Stimulated activated CD8-positive, alpha-beta memory T cell treated with anti-CD3 and anti-CD28 coated beads, Interleukin-15, amount 100 ng/mL, for 1 hour (primary cell): ENCODE data around the gene SLC16A8.
A peak's percentile ranks its signal among the peaks of the same experiment; 100 is the strongest.
"Not testable (repeated sequence)": the region's sequence is repeated elsewhere in the genome, so short reads cannot be mapped to it uniquely, and the experiment has no call there.

Experiments
- DNase-seq: peaks from one replicate; pipeline ENCODE4 v3.0.0-alpha.2; 2020; ENCODE audit warnings: low read depth

Gene SLC16A8, protein sequence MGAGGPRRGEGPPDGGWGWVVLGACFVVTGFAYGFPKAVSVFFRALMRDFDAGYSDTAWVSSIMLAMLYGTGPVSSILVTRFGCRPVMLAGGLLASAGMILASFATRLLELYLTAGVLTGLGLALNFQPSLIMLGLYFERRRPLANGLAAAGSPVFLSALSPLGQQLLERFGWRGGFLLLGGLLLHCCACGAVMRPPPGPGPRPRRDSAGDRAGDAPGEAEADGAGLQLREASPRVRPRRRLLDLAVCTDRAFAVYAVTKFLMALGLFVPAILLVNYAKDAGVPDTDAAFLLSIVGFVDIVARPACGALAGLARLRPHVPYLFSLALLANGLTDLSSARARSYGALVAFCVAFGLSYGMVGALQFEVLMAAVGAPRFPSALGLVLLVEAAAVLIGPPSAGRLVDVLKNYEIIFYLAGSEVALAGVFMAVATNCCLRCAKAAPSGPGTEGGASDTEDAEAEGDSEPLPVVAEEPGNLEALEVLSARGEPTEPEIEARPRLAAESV

DNA sequence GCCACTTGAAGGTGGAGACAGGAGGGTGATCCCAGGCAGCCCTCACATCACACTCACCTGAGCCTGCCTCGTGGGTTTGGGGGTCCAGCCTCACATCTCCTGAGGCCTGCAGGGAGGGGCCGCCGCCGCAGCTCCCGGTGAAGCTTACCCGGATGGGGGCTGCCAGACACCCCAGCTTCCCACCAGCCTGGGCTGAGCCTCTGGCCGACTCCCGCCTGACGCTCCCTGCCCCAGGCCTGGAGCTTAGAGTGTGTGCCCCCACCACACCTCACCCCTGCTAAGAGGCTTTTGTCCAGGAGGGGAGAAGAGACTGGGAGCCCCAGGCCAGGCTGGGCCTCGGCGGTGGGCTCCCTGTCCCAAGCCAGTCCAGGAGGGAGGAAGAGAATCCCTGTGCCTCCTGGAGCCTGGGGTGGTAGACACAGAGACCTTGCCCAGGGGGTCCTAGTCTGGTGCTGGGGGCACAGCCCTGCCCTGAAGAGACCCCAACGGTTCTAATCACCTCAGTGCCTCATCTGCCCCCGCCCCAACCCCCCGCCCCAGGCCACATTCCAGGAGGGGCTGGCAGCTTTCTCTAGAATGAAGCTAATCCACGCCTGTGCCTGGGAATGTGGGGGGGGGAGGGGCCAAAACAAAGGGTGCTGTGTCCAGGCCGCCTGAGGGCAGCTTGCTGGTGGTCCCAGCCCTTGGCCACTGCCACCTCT, at the start of gene SLC16A8:
Gene SLC16A8 (minus strand): TSS at position 254 of the 701 bp plus-strand sequence. CDS start 1,311 bp downstream, outside the sequence.
- no peak for DNase-seq

DNA sequence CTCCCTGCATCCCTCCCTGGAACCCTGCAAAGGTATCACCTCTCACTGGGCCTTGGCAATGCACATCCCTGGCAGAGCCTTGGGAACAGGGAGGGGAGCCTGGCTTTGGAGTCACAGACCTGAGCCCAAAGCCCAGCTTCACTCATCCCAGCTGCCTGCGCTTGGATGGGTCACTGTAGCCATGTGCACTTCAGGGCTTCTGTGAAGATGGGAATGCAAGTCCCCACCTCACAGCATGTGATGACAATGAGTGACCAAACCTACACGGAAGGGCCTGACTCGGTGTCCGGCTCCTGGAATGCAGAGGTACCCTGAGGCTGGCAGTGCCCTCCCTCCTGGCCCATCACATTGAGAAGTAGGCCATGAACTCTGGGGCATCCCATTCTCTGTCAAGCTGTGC, 49.3 kb upstream of the SLC16A8 start:
- DNase-seq = no peak

DNA sequence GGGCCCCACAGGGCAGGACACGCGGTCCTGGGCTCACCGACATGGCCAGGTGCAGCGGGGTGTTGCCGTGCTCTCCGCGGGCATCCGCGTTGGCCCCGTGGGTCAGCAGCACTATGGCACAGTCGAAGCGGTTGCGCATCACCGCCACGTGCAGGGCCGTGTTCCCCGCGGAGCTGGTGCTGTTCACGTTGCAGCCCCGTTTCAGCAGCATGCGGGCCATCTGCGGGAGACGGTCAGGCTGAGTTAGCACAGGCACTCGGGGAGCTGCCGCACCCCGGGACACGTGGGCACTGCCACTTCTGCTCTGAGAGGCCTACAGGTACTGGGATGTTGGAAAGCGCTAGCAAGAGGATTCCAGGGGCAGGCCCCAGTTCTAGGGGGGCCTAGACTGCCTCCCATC, 48.8 kb upstream of the SLC16A8 start:
- DNase-seq = no peak

DNA sequence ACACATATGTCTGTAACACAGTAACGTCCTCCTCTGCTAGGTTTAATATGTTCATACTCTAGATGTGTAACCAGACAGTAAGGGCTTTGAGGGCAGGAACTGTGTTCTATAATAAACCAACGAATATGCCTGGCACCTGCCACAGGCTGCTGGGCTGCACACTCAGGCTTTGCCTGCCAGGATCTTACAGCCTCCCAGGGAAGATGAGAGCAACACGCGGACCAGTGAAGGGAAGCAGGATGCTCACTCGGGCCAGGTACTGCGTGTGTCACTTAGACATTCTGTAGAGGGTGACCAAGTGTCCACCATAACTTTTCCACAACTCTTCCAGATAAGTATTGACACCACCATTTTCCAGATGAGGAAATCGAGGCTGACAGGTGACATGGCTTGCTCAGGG, 48.2 kb upstream of the SLC16A8 start:
- DNase-seq = no peak

DNA sequence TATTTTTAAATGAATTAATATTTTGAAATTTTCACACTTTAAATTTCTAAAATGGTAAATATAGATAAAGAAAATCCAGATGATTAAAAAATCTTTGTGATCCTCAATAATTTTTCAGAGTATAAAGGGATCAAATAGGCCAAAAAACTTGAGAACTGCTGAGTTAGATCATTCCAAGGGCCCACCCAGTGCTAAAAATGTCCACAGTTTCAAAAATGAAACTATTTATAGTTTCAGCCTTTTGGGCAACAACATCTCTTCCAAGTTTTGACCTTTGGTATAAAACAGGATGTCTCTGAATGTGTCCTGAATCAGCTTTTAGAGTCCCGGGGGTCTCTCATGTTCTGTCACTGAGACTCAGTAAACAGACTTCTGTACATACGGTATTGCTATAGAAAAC, 47.4 kb upstream of the SLC16A8 start:
- DNase-seq = no peak

DNA sequence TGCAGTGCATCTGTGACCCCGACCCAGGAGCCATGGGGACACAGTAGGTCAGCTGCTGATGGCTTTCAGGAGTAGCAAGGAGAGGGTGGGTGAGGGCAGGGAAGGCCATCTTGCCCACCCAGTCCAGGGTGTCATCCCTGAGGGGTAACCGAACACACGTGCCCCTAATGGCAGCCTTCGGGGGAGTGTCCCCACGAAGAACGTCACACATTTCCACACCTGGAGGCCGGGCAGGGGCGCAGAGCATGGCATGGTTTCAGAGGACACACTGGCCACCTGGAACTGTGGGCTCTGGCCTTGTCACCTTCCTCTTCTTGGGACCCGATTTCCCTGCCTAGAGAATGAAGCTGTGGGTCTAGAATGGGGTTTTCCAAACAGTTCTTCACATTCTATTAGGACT, 45.9 kb upstream of the SLC16A8 start:
- DNase-seq = no peak

DNA sequence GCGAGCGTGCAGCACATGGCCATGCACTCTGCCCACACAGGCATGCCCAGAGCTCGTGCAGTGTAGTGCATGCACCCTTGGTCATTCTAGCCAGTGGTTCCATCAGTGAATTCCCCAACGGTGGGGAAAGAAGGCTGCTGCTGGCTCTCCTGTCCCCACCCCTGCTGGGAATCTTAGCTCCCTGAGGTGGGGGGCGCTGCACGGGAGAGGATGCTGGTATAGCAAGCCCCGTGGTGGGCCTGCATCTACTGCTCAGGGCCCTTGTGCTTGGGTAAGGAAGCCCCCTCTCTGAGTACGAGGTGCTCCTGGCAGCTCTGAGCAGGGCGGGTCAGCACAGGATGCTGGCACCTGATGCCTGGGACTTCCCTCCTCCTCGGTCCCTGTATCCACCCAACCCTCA, 45.0 kb upstream of the SLC16A8 start:
- no peak for DNase-seq

DNA sequence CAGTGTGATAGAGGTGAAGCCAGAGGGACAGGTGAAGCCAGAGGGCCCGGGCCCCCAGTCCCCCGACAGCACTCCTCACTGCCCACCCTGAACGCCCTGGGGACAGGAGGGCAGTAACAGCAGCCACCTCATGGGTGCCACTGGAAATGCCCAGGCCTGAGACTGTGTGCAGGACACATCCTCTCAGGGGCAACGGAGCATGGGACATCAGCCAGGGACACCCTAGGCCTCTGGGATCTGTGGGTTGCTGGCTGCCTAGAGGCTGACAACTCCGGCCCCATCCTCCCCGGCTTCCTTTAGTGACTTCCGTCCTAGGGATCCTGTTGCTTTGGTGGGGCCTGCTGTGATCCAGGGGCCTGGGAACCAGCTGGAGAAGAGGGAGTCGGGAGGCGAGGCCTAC, 43.9 kb upstream of the SLC16A8 start:
- DNase-seq = no peak

DNA sequence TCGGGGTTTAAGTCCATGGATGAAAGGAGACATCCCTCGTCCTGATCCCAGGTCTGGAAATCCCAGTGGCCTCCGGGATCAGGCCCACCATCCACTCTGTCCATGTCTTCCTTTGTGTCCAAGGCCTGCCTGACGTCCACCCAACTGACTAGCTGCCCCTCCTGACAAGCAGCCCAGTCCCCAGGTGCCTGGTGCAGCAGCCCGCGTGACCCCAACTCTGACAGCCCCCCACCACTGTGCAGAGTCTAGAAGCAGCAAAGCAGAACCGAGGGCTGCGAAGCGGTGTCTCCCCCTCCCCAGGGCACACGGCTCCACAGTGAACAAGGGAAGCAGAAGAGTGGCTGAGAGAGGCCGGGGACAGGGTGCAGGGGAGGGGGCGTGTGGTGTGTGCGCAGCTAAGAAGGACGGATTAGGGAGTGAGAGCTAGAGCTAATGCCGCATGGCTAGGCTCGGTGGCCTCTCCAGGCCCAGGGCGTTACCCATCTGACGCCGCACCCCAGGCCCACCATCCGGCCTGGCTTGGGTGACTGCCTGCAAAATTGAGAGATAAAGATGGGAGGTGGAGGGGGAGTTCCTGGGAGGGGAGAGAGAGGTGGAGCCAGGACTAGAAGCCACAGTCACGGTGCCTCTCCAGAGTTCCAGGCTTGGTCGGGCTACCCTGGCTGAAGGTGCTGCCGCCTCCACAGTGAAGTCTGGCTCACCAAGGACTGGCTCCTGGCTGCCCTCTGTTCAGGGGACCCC, 43.1 kb upstream of the SLC16A8 start:
- DNase-seq = no peak

DNA sequence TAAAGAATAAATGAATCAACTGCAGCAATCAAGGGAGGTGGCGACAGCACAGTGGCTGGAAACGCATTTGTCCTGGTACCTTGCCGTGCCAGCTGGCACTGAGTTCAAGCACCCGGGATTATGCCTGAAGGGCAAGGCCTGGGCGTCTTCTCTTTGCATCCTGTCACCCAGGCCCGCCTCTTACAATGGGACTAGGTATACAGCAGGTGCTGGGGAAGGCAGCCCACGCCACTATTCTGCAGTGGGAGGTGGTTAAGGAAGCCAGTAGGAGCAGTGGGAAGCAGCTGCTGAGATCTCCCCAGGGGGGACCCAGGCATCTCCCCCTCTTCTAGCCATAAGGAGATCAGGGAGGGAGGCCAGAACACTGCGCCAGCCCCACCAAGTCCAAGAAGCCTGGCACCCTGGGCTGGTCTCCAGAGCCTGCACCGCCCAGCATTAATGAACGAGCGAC, 41.8 kb upstream of the SLC16A8 start:
- DNase-seq = no peak

DNA sequence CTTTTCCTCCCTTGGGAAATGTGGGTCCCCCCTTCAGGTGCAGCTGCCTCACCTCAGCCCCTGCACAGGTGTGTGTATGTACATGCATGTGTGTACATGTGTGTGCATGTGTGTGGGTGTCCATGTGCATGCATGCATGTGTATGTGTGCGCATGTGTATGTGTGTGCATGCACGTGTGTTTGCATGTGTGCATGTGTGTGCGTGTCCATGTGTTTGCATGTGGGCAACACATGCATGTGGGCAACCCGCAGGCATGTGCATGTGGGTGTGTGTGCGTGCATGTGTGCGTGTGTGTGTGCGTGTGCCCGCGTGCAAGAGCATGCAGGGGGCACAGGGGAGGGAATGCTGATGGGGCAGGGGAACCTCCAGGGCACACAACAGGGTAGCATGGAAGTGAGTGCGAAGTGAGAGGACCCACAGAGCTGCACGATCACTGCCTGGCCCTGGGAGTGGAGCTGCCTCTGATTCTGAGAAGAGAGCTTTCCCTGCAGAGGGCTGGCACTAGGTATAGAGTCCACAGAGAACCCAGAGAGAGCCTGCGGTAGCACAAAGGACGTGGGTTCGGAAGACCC, 41.1 kb upstream of the SLC16A8 start:
- no peak for DNase-seq

DNA sequence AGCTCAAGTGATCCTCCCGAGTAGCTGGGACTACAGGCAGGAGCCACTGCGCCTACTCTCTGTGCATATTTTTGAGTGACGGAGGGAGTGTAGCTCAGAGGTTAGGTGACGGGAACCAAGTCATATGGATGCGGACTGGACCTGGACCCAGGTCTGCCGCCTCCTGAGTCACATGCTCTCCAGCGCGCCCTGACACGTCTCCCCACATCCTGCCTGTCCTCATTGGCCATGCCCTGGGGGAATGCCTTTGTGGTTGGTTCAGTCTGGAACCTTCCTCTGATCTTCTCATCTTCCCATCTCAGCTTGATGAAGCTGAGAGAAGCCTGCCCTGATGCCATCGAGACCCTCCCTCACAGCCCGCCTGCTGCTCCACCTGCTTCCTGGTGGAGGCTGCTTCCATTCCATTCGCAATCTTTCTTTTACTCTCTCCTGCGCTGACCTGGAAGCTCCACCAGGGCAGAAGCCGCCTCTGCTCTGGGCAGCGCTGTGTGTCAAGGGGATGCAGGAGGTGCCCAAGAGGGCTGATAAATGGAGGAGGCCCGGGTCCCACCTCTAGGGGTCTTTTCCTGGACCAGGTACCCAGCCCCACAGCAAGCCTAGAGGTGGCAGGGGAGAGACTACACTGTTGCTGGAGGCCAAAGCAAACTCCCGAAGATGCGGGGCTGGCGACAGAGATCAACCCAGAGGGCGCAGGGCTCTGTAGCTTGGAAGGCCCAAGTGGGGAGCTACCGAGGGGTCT, 40.4 kb upstream of the SLC16A8 start:
- no peak for DNase-seq

DNA sequence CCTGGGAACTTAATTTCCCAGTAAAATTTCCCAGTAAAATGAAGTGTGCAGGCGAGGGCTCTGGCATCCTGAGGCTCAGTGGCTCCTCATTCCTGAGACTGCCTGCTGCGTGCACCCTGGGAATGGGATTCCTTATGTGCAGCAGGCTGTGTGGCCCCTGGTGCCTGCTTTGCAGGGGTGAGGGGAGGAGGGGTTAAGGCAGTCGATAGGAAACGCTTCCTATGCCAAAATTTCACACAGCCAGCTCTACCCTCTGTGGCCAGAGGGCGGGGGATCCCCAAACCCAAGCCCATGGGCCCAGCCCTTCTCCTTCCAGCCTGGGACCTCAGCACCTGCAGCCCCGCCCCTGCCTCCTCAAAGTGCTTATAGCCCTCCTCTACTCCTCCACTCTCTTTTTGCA, 38.6 kb upstream of the SLC16A8 start:
- no peak for DNase-seq

DNA sequence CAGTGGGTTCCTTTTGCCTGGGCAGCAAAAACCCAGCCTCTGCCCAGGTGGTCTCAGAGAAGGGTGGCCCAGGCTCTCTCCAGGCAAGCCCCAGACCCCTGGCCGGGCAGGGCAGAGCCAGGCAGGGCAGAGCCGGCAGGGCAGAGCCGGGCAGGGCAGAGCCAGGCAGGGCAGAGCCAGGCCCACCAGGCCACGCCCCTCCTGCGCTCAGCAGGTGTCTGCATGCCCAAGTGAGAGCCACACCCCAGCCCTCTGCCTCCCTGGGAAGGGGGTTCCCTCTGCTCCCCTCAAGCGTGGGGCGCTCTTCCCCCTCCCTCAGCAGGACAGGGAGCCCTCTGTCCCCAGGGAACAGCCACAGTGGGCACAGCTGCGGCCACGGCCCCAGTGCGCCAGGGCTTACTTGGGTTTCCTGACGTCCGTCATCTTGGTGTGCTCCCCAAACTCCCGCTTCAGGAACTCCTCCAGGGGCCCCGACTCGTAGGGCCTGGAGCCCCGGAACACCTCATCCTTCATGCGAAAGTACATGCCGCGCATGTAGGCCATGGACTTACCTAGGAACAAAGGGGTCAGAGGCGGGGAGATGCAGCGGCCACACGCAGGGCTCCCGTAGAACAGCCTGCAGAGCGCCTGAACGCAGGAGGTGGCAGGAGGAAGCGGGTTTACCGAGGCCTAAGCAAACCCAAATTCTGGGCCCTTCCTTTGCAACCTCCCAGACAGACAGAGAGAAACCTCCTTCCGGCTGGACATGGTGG, 36.6 kb upstream of the SLC16A8 start:
- DNase-seq = no peak

DNA sequence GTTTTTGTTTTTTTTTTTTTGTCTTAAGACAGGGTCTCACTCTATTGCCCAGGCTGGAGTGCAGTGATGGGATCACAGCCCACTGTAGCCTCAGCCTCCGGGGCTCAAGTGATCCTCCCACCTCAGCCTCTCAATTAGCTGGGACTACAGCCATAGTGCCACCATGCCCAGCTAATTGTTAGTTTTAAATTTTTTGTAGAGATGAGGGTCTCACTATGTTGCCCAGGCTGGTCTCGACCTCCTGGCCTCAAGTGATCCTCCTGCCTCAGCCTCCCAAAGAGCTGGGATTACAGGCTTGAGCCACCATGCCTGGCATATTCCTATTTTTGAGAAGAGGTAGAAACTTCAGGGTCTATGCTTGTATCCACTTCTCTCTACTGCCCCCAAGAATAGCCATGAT, 34.8 kb upstream of the SLC16A8 start:
- DNase-seq = not testable (repeated sequence)

DNA sequence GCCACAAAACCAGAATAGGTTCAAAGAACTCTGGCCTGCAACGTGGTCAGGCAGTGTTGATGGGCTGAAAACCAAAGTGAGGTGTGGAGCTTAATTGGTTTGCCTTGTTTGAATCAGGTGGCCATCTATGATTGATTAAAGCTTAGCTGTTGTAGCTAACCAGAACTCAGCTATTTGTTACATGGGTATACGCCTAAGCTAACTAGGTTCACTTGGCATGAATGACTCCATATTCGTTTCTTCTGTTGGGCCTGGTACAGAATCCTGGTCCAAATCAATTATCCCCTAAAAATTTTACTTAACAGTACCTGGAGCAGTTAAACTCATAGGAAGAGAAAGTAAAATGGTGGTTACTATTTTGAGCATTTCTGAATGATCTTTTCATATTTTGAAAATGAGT, 34.2 kb upstream of the SLC16A8 start:
- DNase-seq = no peak

DNA sequence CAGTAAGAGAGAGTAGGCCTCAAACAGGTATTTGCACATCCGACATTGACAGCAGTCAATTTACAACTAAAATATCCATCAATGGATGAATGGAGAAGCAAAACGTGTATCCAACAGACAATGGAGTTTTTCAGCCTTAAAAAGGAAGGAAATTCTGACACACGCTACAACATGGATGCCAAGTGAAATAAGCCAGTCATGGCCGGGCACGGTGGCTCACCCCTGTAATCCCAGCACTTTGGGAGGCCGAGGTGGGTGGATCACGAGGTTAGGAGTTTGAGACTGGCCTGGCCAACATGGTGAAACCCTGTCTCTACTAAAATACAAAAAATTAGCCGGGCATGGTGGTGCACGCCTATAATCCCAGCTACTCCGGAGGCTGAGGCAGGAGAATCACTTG, 33.6 kb upstream of the SLC16A8 start:
- not testable (repeated sequence) for DNase-seq

DNA sequence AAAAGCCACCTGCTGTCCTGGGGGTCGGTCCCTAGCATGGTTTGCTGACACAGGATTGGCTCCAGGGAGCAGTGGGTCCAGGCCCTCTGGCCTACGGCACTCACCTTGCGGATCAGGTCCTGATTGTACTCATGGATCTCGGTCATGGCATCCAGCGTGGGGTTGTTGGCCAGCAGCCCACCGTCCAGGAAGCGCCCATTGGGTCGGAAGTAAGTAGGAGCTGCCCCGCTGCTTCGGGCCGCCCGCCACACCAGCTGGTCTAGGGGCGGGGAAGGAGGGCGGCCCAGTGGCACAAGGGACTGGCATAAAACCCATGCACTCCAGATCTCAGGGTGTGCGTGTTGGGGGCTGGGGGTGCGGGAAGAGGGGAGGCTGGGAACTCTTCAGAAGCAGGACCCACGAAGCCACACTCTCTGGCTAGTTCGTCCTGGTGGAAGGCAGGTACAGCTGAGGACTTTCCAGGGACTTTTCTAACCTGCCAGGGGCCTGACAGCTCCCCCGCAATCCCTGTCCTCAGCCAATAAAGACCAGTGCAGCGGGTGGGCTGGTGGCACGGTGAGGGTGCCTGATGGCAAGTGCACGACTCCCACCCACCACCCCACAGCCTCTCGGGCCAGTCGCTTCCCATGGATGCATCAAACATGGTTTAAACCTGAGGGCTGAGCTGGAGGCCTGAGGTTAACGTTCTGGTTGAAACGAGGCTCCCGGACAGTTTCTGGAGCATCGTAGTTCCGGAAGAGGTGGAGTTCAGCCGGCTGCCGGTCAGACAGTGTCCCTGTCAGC, 31.6 kb upstream of the SLC16A8 start:
- DNase-seq = no peak

DNA sequence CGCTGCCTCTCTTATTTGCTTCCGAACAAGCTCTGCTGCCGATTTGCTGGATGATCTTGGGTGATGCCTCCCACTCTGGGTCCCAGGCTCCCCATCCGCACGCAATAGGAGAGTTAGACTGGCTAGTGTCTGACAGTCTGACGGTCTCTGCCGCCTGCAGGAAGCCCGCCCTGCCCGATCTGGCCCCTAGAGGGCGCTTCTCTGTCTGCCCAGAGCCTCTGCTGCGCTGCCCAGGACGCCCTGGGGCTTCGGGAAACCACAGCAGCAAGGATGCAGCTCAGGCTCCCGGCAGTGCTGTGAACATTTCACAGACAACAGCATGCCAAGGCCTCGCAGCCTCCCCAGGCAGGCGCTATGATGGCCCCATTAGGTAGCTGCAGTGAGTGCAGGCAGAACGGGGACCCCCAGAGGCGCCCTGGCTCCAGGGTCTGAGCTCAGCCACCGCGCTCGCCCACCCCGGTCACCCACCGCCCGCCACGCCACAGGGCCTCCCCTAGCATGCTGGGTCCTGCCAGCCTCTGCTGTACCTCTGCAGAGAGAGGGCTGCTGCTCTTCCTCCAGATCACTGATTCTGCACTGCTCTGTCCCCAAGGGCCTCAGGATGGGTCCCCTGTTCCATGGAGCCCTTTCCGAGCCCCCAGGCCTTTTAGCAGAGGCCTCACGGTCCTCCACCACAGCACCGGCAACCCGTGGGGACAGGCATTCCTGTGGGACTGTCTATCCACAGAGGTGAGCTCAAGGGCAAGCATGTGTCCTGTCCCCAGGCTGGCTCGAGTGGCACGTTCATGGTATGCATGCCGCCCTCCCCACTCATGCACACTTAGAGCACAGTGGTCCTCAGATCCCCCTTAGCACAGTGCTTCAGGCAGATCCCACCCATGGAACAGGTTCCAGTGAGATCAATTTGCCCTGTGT, 30.8 kb upstream of the SLC16A8 start:
- peak; percentile 46 for DNase-seq
